Breast epithelium (tissue), 4 donors: ENCODE measurements around the gene PPP2R2B. TPM values are rescaled to one million over a fixed set of nuclear protein-coding genes. Genes with fewer than 3 reads are reported as not detected.

Source experiments
- DNase-seq, 2 donors: peaks; one replicate each; pipeline ENCODE4 v3.0.0-alpha.2; 2019; ENCODE audit warnings: low spot score in 2 of 2
- H3K27ac ChIP-seq, 2 donors: fragments of 200-600 bp; sonication (generic) in 1 of 2; one replicate each; pipeline ENCODE4 v1.5.1; 2016 to 2019; ENCODE audit warnings: mild to moderate bottlenecking in 1 of 2
- H3K27me3 ChIP-seq, 2 donors: fragments of 200-600 bp; sonication (generic) in 1 of 2; one replicate each; pipeline versions ENCODE4 v1.5.1 to v1.6.0; 2017 to 2019; ENCODE audit warnings: control low read depth in 1 of 2, mild to moderate bottlenecking in 1 of 2
- H3K36me3 ChIP-seq: fragments of 200-600 bp; one replicate; pipeline ENCODE4 v1.5.1; 2019
- H3K4me1 ChIP-seq, 2 donors: fragments of 200-600 bp; sonication (generic); one replicate each; pipeline ENCODE4 v1.5.1; 2016 to 2019; ENCODE audit warnings: control low read depth in 1 of 2
- H3K4me3 ChIP-seq, 3 donors: fragments of 200-600 bp; sonication (generic); 1 replicate in 2 of 3; 2 replicates in 1 of 3; pipeline ENCODE4 v1.5.1; 2016 to 2019; ENCODE audit warnings: mild to moderate bottlenecking in 3 of 3, moderate library complexity in 2 of 3
- H3K9me3 ChIP-seq, 2 donors: fragments of 200-600 bp; sonication (generic) in 1 of 2; one replicate each; pipeline ENCODE4 v1.5.1; 2016 to 2019; ENCODE audit warnings: control low read depth in 1 of 2
- CTCF ChIP-seq, 3 donors: fragments of 450-650 bp; IDR thresholded peaks; one replicate each; pipeline ENCODE4 v1.5.1; 2016 to 2017; ENCODE audit warnings: antibody characterized with exemption in 3 of 3, mild to moderate bottlenecking in 3 of 3, moderate library complexity in 3 of 3
- POLR2A ChIP-seq: fragments of 450-650 bp; IDR thresholded peaks from one replicate; pipeline ENCODE4 v1.6.1; 2016; ENCODE audit warnings: antibody characterized with exemption, mild to moderate bottlenecking, moderate library complexity
- POLR2AphosphoS5 ChIP-seq, 3 donors: sonication (generic); formaldehyde crosslinking; IDR thresholded peaks; one replicate each; pipeline ENCODE4 v1.6.1; 2017; ENCODE audit warnings: antibody characterized with exemption in 3 of 3
- intact Hi-C: fragments of 100-400 bp; cut with DNase I; formaldehyde crosslinking; loops from one replicate; pipeline ENCODE4 v1.15.1; 2023; ENCODE audit warnings: low total_unique reads
- total RNA-seq, 3 donors: library from RNA; depleted of rRNA; stranded (reverse); fragments of >200 nt; gene quantifications; one replicate each; pipeline ENCODE4 v1.1.0, GENCODE V29; 2016

The PPP2R2B gene
- total RNA-seq, 3 donors from 2014 or later, result 0.33 to 1.8 (median 1.6) TPM

GRCh38 chr5:146704949-146705665 is 173.4 kb downstream of the PPP2R2B start:
- no peaks in the 10 kb centered on the region for H3K36me3 ChIP-seq
- H3K4me3 ChIP-seq, result no peak overlapping the region
- intact Hi-C loops, result no loop called here
- TF ChIP-seq POLR2A, result no peak
- TF ChIP-seq CTCF (IDR thresholded peaks at IDR 0.05), result no peak
- TF ChIP-seq POLR2AphosphoS5 (IDR thresholded peaks at IDR 0.05), result no peak
- H3K9me3 ChIP-seq, result no peaks in the 10 kb centered on the region
- DNase-seq, result no peak
- H3K27me3 ChIP-seq, result no peaks in the 10 kb centered on the region
- H3K27ac ChIP-seq, result no peak overlapping the region
- no peaks in the 10 kb centered on the region for H3K4me1 ChIP-seq

- no peak for DNase-seq
- Histone ChIP-seq H3K27me3 (no peaks in the 10 kb centered on the region), H3K9me3 (no peaks in the 10 kb centered on the region), H3K36me3 (no peaks in the 10 kb centered on the region), H3K27ac (no peak overlapping the region), H3K4me1 (no peaks in the 10 kb centered on the region), H3K4me3 (no peak overlapping the region)
- intact Hi-C loops, result no loop called here
- TF ChIP-seq POLR2AphosphoS5 (IDR thresholded peaks at IDR 0.05) (no peak), POLR2A (no peak), CTCF (IDR thresholded peaks at IDR 0.05) (no peak)
Measured at GRCh38 chr5:146703899-146704298, 174.7 kb downstream of the PPP2R2B start.

- H3K27me3 ChIP-seq, result no peaks in the 10 kb centered on the region
- no peaks in the 10 kb centered on the region for H3K4me1 ChIP-seq
- H3K4me3 ChIP-seq, result no peak overlapping the region
- intact Hi-C loops, result no loop called here
- no peak for TF ChIP-seq POLR2A
- no peak for TF ChIP-seq POLR2AphosphoS5 (IDR thresholded peaks at IDR 0.05)
- no peaks in the 10 kb centered on the region for H3K36me3 ChIP-seq
- no peak for DNase-seq
- no peaks in the 10 kb centered on the region for H3K9me3 ChIP-seq
- H3K27ac ChIP-seq, result no peak overlapping the region
Measured at GRCh38 chr5:146703499-146703898, 175.1 kb downstream of the PPP2R2B start.

GRCh38 chr5:146699664-146700418 is 178.7 kb downstream of the PPP2R2B start:
- Histone ChIP-seq H3K27ac (no peak overlapping the region), H3K9me3 (no peaks in the 10 kb centered on the region), H3K4me1 (no peaks in the 10 kb centered on the region), H3K36me3 (no peaks in the 10 kb centered on the region), H3K27me3 (no peaks in the 10 kb centered on the region), H3K4me3 (no peak overlapping the region)
- no peak for TF ChIP-seq POLR2AphosphoS5 (IDR thresholded peaks at IDR 0.05)
- TF ChIP-seq CTCF (IDR thresholded peaks at IDR 0.05), result no peak
- TF ChIP-seq POLR2A, result no peak
- no peak for DNase-seq
- intact Hi-C loops, result no loop called here

- Histone ChIP-seq H3K4me3 (no peak overlapping the region), H3K9me3 (no peaks in the 10 kb centered on the region), H3K27me3 (no peaks in the 10 kb centered on the region), H3K4me1 (no peaks in the 10 kb centered on the region), H3K27ac (no peak overlapping the region), H3K36me3 (no peaks in the 10 kb centered on the region)
- intact Hi-C loops, result no loop called here
- no peak for TF ChIP-seq CTCF (IDR thresholded peaks at IDR 0.05)
- TF ChIP-seq POLR2A, result no peak
- no peak for TF ChIP-seq POLR2AphosphoS5 (IDR thresholded peaks at IDR 0.05)
- no peak for DNase-seq
Measured at GRCh38 chr5:146699138-146699537, 179.4 kb downstream of the PPP2R2B start.
